T47D (cell line): ENCODE data around the gene WNT9B.

Experiments
- DNase-seq, 2 experiments: peaks; one replicate each; pipeline versions ENCODE4 v3.0.0 to v3.0.0-alpha.2; 2011 to 2012; ENCODE audit warnings: low read depth in 1 of 2, low spot score in 1 of 2
- JUND ChIP-seq: IDR thresholded peaks from 2 replicates; pipeline ENCODE4 v1.6.1; 2012; ENCODE audit warnings: low read depth
- in situ Hi-C: cut with HindIII; loops from 2 replicates; pipeline ENCODE4 v1.10.0; 2016; ENCODE audit warnings: low sequenced_read_pairs, low pct_unique_long_range_greater_than_20kb

WNT9B gene

GRCh38 chr17:46894476-46895151 lies 43.2 kb downstream of the WNT9B start:
- in situ Hi-C loops: no loop called here
- no peak for DNase-seq
- TF ChIP-seq JUND: no peak

DNA sequence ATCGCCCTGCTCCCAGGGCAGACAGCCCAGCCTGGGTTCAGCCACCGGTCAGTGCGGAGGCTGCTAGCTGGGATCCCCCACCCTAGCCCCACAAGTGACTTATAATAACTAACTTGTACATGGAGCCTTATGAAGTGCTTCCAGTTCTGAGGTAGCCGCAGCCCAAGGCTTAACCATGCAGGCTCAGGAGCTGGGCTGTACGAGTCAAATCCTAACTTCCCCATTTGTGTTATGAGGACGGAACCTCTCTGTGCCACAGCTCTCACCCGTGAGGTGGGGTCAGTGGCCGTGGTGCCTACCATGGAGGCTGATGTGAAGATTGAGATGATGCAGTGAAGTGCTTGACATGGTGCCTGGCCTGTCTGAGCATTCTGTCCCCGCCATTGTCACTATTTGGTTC lies 43.8 kb downstream of the WNT9B start:
- DNase-seq: no peak
- in situ Hi-C loops: no loop called here
- TF ChIP-seq JUND: no peak

DNA sequence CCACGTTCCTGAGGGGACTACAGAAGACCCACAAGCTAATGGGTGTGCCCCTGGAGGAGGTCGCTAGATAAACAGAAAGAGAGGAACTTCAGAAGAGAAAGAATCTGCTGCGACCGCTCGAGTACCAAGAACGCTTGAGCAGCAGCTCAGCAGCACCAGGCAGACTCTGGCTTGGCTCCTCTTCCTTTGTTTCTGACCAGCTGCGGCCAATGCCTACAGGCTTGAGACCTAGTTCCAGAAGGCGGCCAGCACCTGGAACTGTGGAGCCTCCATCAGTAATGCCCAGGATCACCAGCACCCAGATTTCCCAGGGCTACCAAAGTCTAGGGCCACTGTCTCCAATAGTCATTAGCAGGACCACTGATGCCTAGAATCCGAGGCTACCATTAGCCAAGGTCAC lies 45.6 kb downstream of the WNT9B start:
- in situ Hi-C loops: no loop called here
- no peak for DNase-seq
- no peak for TF ChIP-seq JUND

- no peak for TF ChIP-seq JUND
- no peak for DNase-seq
- in situ Hi-C loops: no loop called here
These were observed 47.0 kb downstream of the WNT9B start for GRCh38 chr17:46898364-46898763.

DNA sequence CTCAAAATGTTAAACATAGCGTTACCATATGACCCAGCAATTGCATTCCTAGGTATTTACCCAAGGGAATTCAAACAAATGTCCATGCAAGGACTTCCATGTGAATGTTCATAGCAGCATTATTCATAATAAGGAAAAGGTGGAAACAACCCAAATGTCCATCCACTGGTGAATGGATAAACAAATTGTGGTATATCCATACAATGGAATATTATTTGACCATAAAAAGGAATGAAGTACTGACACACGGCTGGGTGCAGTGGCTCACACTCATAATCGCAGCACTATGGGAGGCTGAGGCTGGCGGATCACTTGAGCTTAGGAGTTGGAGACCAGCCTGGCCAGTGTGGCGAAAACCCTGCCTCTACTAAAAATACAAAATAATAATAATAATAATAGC lies 47.5 kb downstream of the WNT9B start:
- TF ChIP-seq JUND: no peak
- no peak for DNase-seq
- in situ Hi-C loops: no loop called here

GRCh38 chr17:46901291-46901690 lies 49.9 kb downstream of the WNT9B start:
- in situ Hi-C loops: no loop called here
- DNase-seq: no peak
- no peak for TF ChIP-seq JUND

DNA sequence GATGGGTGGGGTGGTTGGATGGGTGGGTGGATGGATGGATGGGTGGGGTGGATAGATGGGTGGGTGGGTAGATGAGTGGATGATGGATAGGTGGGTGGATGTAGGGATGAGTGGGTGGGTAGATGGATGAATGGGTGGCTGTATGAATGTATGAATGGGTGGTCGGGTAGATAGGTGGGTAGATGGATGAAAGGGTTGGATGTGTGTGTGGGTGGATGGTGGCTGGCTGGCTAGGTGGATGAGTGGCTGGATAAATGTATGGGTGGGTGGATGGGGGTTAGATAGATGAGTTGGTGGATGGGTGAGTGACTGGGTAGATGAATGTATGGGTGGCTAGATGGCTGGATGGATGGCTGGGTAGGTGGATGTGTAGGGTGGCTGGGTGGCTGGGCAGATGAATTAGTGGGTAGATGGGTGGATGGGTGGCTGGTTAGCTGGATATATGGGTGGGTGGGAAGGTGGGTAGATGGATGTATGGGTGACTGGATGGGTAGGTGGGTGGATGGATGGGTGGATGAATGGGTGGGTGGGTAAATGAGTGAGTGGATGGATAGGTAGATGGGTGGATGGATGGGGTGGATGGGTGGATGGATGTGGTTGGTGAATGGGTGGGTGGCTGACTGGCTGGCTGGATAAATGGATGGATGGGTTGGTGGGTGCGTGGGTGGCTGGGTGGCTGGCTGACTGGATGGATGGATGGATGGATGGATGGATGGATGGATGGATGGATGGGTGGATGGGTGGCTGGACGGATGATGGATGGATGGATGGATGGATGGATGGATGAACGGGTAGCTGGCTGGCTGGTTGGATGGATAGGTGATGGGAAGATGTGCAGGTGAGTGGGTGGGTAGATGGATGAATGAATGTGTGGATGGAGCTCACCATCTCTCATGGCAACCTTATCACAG lies 52.6 kb downstream of the WNT9B start:
- no peak for TF ChIP-seq JUND
- in situ Hi-C loops: no loop called here
- no peak for DNase-seq

GRCh38 chr17:46908068-46908737 lies 56.8 kb downstream of the WNT9B start:
- in situ Hi-C loops: no loop called here
- TF ChIP-seq JUND: no peak
- no peak for DNase-seq

- DNase-seq: no peak
- in situ Hi-C loops: no loop called here
- TF ChIP-seq JUND: no peak
These were observed 59.0 kb downstream of the WNT9B start for GRCh38 chr17:46910179-46910927.

- no peak for DNase-seq
- TF ChIP-seq JUND: no peak
- in situ Hi-C loops: no loop called here
These were observed 59.9 kb downstream of the WNT9B start for GRCh38 chr17:46911311-46911710.

- in situ Hi-C loops: no loop called here
- no peak for DNase-seq
- no peak for TF ChIP-seq JUND
These were observed 64.2 kb downstream of the WNT9B start for GRCh38 chr17:46915596-46915995.

- in situ Hi-C loops: no loop called here
- DNase-seq: no peak
- TF ChIP-seq JUND: no peak
These were observed 64.8 kb downstream of the WNT9B start for GRCh38 chr17:46916211-46916610.
